ENCODE results near the gene CDKN1C.

Gene CDKN1C

DNA sequence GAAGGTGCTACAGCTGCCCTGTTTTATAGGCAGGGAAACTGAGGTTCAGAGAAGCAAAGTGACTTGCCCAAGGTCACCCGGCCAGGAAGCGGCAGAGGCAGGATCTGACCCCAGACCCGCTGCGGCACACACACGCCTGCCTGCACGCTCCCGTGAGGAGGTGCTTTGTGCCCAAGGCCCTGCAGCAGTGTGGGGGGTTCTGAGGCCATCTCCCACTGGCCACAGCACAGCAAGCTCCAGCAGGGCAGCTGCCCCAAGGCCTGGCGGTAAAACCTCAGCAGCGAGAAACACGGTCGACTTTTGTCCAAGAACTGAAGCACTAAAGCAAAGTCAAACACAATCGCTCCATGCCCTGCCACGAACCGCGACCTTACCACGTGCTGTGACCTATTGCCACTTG is 42.7 kb downstream of the CDKN1C start:
- DNase-seq = no peak

DNA sequence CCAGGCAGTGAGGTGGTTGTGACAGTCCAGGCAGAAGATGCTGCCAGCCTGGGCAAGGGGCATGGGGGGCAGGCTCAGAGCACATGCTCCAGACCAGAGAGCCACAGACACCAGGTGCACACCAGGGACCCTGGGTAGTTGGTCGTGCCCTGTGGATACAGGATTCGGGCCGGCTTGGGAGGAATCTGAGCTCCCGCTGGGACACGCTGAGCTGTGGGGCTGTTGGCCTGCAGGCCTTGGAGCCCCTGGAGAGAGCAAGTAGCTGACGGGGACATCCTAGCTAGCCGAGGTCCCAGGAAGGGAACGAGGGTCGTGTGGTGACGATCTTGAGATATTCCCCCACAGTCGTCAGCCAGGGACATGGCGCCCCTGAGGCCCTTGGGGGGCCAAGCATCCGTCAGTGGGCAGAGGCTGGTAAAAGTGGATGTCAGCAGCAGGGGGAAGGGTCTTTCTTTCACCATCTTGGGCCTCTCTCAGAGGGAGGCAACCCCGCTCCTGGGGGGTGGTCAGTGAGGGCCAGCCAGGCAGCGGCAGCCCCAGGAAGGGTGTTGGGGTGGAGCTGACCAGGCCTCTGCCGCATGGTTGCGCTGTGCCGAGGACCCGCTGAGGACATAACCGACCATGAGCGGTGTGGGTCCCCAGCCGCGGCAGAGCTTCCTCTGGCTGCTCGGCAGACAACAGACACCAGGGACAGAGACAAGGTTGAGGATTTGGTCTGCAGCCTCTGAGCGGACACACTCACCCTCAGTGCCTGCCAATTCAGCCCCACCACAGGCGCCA is 44.0 kb downstream of the CDKN1C start:
- no peak for DNase-seq

DNA sequence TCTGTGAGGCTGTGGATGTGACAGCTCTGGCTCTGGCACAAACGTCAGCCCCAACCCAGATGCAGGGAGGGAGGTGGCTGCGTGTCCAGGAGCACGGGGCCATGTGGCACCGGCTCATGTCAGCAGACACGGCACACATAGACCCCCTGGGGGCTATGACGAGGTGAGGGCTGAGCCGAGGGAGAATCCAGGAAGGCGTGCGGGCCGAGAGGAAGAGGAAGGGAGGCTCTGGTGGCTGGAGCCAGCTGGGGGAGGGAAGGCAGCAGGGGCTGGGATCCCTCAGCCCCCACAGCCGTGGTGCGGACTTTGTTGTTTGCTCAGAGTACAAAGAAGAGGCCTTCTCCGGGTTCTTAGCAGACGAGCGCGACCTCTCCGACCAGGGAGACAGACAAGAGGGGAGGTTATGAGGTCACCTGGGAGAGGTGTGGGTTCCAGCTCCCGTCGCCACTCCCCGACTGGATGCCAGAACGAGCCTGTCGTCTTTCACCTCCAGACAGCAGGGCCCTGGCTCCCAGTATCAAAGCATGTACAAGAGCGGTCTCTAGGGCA is 46.1 kb downstream of the CDKN1C start:
- DNase-seq = no peak

DNA sequence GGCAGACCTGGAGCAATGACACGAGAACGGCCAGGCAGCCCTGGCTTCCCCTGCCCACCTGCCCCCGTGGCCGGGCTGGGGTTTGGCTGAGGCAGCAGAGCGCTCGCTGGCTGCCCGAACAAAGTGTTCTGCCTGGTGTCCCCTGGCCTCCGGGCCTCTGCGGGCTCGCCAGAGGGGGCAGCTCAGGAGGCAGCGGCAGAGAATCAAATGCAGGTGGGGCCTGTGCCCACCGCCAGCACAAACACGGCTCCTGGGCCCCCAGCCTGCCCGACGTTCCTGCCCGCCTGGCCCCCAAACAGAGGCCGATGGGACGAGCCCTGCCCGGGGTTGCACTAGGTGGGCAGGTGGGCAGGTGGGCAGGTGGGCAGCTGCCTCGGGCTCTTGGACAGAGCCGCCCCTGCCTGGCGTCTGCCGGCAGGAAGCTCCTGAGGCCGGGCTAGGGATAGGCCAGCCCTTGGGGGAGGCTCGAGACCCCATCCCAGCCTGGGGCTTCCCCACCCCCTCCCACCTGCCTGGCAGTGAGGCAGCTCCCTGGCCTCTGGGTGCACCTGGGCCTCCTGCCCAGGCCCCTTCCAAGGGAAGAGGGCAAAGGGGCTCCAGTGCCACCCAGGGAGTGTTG is 46.8 kb downstream of the CDKN1C start:
- no peak for DNase-seq

DNA sequence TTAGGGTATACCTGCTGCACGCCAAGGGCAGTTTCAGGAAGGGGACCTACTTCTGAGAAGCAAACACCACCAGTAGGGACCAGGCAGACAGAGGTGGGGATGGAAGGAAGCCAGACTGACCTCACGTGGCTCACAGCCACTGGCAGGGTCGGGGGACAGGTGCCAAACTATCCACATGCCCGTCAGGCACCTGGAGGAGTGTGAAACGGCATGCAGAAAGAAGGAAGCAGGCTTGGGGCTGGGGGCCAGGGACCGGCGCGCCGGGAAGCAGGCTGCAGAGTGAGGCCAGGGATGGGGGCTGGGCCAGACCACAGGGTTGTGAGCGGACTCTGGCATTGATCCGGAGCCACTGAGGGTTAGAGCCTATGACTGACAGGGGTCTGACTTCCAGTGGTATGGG is 47.5 kb downstream of the CDKN1C start:
- no peak for DNase-seq

DNA sequence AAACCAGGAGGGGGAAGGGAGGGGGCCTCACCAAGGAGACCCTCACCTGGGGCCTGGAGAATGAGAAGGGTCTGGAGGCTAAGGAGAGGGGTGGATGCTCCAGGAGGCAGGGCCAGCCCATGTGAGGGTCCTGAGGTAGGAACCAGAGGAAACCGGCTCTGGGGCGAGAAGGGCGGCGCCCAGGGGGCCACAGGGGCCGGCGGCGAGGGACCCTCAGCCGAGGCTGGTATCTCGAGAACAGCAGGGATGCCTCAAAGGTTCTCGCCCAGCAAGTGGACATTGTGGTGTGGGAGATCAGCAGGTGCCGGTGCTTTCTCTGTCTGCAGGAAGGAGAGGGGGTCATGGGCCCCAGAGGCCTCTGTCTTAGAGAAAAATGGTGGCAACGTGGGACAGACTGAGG is 47.9 kb downstream of the CDKN1C start:
- no peak for DNase-seq

DNA sequence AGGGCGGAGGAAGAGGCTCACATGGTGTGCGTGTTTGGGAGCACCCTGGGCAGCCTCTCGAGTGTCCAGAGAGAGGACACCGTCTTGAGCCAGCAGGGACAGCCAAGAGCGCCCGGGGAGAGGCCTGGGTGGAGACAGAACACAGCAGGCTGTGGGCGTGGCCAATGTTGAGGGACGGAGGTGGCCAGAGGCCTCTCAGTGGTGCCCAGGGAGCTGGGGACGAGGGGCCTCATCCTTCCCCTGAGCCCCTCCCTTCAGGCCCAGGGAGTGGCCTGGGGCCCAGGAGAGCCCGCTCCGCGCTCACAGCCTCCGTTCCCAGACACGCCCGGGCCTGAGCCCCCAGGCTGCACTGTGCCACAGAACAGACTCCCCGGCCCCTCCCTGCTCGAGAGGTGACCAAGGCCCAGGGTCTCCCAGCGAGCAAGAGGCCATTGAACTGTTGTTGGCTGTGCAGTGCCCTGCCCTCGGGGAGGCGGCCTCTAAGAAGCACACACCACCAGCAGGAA is 48.4 kb downstream of the CDKN1C start:
- DNase-seq = no peak

DNA sequence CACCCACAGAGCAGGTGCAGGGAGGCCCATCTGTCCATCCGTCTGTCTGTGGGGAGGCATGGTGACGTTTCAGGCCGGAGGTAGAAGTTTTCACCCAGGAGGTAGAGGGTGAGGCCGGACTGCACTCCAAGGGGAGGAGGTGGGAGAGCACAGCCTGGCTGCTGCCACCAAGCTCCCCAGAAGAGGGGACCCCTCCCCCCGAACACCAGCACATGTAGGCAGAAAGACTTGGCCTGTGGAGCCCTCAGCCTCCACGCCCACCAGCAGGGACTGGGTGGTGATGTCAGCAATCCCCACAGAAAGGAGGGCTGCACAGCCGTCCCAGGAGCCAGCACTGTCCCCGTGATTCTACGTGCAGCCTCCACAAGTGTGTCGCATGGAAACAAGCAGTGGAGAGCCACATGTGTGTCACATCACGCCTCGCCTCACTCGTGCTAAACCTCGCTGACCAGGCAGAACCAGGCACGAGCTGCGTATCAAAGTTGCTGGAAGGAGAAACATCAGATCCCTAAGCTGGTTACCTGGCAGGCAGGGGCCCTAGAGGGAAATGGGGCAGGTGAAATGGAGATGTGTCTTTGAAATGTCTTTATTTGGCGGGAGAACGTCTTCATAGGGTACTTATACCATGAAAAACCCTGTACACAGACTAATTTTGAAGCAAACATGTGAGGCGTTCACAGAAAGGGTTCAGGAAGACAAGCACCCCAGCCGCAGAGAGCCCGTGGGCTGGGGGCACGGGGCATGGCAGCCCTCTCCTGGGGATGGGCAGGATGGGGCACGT is 49.1 kb downstream of the CDKN1C start:
- DNase-seq = no peak

DNA sequence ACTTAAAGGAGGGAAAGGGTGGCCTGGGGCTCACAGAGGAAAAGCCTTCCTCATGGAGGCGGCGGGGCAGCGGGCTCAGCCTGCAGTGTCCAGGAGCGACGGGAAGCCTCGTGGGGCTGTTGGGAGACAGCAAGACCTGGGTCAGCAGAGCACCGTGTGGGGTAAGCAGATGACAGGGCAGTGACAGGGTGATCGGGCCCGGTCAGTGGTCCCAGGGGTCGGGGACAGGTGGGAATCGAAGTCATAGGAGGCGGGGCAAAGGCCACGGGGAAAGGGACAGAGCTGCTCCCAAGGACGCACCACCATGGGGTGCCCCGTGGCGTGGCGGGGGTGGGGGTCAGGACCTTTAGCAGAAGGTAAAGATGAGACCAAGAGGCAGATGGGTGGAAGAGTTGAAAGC is 49.8 kb downstream of the CDKN1C start:
- DNase-seq = no peak

DNA sequence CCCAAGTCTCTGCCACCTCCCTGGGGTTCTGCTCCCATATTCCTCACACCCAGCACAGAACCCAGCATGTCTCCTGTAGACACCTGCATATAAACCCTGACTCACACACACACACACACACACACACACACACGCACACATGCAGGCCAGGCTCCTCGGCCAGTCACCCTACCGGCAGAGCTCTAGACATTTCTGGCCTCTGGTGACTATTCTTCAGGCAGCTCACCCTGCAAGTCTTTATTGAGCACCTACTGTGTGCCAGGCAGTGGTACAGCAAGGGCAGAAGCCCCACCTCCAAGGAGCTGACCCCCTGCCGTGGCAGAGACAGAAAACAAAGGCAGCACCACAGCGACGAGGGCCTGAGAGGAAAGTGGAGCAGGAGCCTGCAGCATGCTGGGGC is 50.3 kb downstream of the CDKN1C start:
- no peak for DNase-seq

DNA sequence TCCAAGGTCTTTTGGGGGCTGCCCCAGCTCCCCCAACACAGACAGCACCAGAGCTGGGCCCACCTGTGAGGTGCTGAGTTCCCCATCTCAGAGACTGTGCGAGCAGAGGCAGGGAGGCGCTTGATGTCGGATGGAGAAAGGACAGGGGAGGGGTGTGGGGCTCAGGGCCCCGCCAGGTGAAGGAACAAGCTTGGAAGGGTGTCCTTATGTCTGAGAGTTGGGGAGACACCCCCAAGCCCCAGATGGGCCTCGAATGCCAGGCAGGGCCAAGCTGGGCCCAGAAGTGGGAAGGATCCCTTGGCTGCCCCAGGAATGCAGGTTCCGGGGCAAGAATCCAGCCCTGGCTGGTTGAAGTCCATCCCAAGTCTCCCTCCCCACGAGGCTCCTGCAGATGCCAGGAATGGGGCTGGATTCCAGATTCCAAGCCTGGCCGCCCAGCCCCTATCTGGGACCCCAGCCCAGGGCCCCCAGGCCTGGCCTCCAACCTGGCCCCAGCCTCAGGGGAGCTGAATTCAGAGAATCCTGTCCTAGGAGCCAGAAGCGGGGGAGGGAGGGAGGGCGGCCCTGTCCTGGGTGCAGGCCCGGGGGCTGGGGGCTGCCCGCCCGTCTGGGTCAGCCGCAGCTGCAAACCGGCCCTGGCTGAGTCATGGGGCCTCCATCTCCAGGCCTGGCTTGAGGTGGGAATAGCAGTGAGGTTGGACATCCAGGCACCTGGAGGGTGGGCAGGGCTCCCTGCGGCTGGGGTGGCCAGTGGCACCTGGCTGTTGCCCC is 50.9 kb downstream of the CDKN1C start:
- no peak for DNase-seq

DNA sequence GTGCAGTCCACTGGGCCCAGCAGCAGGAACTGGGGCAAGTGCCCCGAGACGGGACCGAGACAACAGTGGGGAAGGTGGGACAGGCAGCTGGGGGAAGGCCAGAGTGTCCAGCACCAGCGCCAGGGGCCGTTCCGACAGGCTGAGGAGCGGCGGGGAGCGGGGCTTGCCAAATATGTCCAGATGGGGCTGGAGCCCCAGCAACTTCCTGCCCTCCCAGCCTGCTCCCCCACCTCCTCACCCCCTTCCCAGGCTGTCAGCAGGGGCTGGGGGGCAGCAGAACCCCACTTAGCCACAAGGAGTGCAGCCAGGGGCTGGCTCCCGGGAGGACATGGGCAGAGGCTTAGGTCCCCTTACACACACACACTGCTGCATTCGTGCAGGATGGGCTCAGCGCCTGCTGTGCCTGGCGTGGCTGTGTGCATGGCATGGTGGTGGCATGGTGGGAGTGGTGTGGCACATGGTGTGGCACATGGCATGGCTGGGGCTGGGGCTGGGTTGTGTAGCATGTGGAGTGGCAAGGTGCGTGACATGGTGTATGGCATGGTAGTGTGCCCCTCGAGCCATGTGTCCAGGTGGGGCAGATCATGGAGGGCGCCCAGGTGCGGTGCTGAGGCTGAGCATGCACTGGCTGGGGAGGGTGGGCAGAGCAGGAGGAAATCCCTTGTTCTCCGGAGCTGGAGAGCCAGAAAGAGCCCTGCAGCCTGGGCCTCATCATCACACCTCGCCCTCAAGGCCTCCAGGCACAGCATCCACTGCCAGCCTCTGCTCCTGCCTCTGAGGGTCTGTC is 51.7 kb downstream of the CDKN1C start:
- no peak for DNase-seq

Data from stimulated activated CD4-positive, alpha-beta T cell treated with anti-CD3 and anti-CD28 coated beads, Interleukin-4, amount 100 ng/mL, for 4 hours (primary cell).